Colonic mucosa (tissue), 4 donors: ENCODE results near the gene TMCC2. TPM values are rescaled to one million over a fixed set of nuclear protein-coding genes. Genes with fewer than 3 reads are reported as not detected.

ENCODE experiments used
- DNase-seq: peaks from one replicate; pipeline ENCODE4 v3.0.0-alpha.2; 2020
- H3K27ac ChIP-seq: fragments of 200-600 bp; one replicate; pipeline ENCODE4 v1.8.0; 2021
- H3K27me3 ChIP-seq: fragments of 200-600 bp; one replicate; pipeline ENCODE4 v1.8.0; 2021
- H3K36me3 ChIP-seq: fragments of 200-600 bp; one replicate; pipeline ENCODE4 v1.8.0; 2021
- H3K4me1 ChIP-seq: fragments of 200-600 bp; one replicate; pipeline ENCODE4 v1.8.0; 2021; ENCODE audit warnings: mild to moderate bottlenecking
- H3K4me3 ChIP-seq: fragments of 200-600 bp; one replicate; pipeline ENCODE4 v1.8.0; 2021
- H3K9ac ChIP-seq, 2 donors: one replicate each; pipeline ENCODE4 v1.7.0; 2013; ENCODE audit warnings: control low read depth in 2 of 2, low read depth in 2 of 2, low read length in 2 of 2
- H3K9me3 ChIP-seq: fragments of 200-600 bp; one replicate; pipeline ENCODE4 v1.8.0; 2021
- intact Hi-C: fragments of 100-400 bp; cut with DNase I; formaldehyde crosslinking; loops from one replicate; pipeline ENCODE4 v1.14.1; 2022
- total RNA-seq, 2 donors: library from RNA; stranded (reverse); fragmentation: NEBNext Ultra II Directional in 1 of 2; extraction: Animal tissue kit (Norgen Biotek cat#: 25700) in 1 of 2; gene quantifications; one replicate each; pipeline ENCODE4 v1.2.1, GENCODE V29; 2021
- TF ChIP-seq, protein P1 (sequence below): fragments of 200-600 bp; IDR thresholded peaks from one replicate; pipeline ENCODE4 v1.8.0; 2022; ENCODE audit warnings: antibody characterized with exemption, mild to moderate bottlenecking
- donor health status: healthy.
- donor health status: DM: no; HTN: no; CAD: no.
- donor health status: DM: no; HTN: no; CAD: no.

The TMCC2 gene
- total RNA-seq, 2 donors from 2014 or later = 0.25 to 0.88 TPM

DNA sequence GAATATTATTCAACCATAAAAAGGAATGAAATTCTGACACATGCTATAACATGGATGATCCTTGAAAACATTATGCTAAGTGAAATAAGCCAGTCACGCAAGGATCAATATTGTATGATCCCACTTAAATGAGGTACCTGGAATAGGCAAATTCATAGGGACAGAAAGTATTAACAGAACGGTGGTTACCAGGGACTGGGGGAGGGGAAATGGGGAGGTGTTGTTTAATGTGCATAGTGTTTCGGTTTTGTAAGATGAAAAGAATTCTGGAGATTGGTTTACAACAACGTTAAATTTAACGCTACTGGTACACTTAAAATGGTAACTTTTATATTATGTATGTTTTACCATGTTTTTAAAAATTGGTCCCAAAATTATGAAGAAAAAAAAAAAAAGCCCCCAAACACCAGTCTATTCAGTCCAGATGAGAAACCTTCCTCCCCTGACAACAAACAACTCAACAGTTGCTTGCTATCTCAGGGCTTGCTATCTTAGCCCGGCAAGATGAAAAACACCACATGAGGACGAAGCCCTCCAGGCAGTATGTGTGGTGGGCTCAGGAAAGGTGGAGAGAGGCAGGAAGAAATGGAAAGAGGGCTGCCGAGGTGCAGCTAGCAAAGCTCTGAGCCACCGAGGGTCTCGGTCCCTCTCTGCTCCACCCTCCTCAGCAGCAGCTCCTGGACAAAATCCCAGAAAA lies 85.3 kb downstream of the TMCC2 start:
- Histone ChIP-seq H3K9me3 (no peaks in the 10 kb centered on the region), H3K4me1 (peaks cover 54% of the 10 kb centered on the region), H3K27ac (peak overlapping the region; percentile 81), H3K4me3 (no peak overlapping the region), H3K36me3 (peaks cover 18% of the 10 kb centered on the region), H3K9ac (peak overlapping the region; percentile 52 to 70), H3K27me3 (no peaks in the 10 kb centered on the region)
- DNase-seq = no peak
- intact Hi-C loops = no loop called here
- TF ChIP-seq, protein P1, sequence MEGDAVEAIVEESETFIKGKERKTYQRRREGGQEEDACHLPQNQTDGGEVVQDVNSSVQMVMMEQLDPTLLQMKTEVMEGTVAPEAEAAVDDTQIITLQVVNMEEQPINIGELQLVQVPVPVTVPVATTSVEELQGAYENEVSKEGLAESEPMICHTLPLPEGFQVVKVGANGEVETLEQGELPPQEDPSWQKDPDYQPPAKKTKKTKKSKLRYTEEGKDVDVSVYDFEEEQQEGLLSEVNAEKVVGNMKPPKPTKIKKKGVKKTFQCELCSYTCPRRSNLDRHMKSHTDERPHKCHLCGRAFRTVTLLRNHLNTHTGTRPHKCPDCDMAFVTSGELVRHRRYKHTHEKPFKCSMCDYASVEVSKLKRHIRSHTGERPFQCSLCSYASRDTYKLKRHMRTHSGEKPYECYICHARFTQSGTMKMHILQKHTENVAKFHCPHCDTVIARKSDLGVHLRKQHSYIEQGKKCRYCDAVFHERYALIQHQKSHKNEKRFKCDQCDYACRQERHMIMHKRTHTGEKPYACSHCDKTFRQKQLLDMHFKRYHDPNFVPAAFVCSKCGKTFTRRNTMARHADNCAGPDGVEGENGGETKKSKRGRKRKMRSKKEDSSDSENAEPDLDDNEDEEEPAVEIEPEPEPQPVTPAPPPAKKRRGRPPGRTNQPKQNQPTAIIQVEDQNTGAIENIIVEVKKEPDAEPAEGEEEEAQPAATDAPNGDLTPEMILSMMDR = no peak

DNA sequence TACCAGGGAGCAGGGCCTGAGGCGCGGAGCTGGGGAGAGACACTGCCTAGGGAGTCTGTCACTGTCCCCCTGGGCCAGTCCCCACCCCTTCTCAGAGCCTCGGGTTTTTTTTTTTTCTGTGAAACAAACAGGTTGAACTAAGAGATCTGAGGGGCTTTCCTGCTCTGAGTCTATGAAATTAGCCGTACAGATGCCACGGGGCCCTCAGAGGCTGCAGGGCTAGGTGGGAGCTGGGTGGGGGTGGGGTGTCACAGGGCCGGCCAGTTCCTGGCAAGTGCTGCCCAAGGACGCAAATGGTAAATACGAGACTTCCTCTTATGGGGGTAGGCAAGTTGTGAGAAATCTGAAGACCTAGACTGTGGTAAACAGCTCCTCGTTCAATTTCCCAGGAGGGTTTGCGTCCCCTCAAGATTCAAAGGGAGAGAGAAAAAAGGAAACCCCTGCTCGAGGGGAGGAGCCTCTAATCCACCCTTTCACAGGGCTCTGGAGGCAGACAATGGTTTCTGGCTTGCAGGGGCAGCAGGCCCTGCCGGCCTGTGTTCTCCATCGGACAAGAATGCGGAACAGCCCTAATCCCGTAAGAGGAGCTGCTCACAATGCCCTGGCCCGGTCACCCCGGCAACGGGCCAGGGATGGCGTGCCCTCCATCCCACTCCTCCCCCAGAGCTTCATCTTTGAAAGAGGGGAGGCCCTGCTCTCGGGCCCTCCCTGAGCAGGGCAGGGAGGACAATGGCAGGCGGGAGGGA lies 86.0 kb downstream of the TMCC2 start:
- TF ChIP-seq, protein P1 = no peak
- intact Hi-C loops = no loop called here
- Histone ChIP-seq H3K36me3 (peaks cover 12% of the 10 kb centered on the region), H3K9me3 (no peaks in the 10 kb centered on the region), H3K27me3 (no peaks in the 10 kb centered on the region), H3K9ac (peak overlapping the region; percentile 57 to 70), H3K27ac (peak overlapping the region; percentile 81), H3K4me3 (no peak overlapping the region), H3K4me1 (peaks cover 55% of the 10 kb centered on the region)
- peak; percentile 57 for DNase-seq

DNA sequence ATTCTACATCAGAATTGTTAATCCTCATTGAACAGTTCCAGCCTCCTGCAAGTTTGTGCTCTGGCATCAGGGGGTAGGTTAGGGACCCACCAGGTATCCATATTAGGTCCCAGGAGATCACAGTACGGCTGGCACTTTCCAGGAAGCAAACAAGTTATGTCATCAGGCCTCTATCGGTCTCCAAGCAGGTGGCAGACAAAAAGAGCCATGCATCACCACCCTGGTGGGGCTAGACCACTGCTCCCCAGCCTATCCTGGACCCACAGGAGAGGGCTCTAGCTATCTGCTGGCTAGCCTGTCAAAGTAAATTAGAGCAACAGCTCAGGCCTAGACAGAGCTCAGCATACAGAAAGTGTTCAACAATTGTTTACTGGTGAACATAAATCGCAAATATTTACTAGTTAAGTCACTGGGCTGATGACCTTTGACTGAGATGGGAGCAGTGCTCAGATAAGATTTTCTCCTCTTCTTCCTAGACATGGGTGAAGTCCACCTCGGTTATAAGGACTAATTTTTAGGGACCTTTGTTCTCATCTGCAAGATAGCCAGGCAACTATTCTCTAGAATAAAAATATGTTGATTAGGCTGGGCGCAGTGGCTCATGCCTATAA lies 87.4 kb downstream of the TMCC2 start:
- TF ChIP-seq, protein P1 = no peak
- H3K27me3 ChIP-seq = no peaks in the 10 kb centered on the region

DNA sequence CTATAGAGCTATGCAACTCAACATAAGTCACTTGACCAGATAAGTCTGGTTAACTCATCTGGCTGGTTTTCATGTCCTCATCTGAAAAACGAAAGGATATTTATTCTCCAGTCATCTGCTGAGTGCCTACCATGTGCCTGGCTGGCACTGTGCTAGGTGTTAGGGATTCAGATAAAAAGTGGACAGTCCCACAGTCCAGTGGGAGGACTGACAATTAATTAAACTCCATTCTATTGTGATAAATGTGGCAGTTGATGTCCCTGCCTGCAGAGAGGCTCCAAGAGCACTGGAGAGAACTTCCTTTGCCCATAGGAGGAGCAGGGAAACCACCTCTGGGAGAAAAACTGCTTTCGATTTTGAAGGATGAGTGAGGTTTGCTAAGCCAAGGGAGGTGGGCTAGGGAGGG lies 88.4 kb downstream of the TMCC2 start:
- intact Hi-C loops = no loop called here
- TF ChIP-seq, protein P1 = no peak
- Histone ChIP-seq H3K9ac (peak overlapping the region in 1 of 2 donors; percentile 66), H3K27me3 (no peaks in the 10 kb centered on the region), H3K4me3 (no peak overlapping the region), H3K36me3 (peaks cover 3% of the 10 kb centered on the region), H3K9me3 (no peaks in the 10 kb centered on the region), H3K4me1 (peaks cover 55% of the 10 kb centered on the region), H3K27ac (peak overlapping the region; percentile 91)
- no peak for DNase-seq

More for the DNA sequence above, 87.4 kb downstream of the TMCC2 start:
- Histone ChIP-seq H3K27ac (peak overlapping the region; percentile 91), H3K4me3 (no peak overlapping the region), H3K9ac (peak overlapping the region in 1 of 2 donors; percentile 70), H3K4me1 (peaks cover 55% of the 10 kb centered on the region), H3K36me3 (peaks cover 9% of the 10 kb centered on the region), H3K9me3 (no peaks in the 10 kb centered on the region)
- DNase-seq = no peak
- intact Hi-C loops = no loop called here

DNA sequence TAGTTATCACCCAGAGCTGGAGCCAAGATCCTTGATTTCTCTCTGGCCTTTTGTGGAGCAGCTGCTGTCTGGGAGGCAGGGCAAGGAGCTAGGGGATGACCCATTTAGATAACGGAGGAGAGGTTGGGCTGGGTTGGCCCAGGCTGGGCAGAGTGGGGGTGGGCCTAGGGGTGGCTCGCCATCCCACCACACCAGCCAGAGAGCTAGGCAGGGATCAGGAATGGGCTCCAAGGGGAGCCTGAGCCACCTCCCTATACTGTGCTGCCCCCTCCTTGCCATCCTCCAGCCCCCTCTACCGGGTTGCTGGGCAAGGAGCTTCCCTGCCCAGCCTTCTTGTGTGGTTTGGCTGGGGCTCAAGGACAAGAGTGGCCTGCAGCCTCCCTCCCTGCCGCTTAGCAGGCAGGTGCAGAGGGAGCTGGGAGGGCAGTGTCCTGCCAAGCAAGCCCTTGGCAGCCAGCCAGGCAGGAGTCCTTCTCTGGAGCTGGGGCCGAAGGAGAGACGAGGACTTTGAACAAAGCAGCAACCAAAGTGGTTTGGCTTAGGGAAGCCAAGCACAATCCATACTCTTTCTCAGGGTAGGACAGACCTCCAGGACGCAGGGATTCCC lies 89.7 kb downstream of the TMCC2 start:
- peak overlapping the region in 1 of 2 donors; percentile 66 for H3K9ac ChIP-seq
- peak overlapping the region; percentile 87 for H3K4me3 ChIP-seq
- peak overlapping the region; percentile 91 for H3K27ac ChIP-seq
- TF ChIP-seq, protein P1 = no peak
- no peaks in the 10 kb centered on the region for H3K9me3 ChIP-seq
- intact Hi-C loops = no loop called here
- no peaks in the 10 kb centered on the region for H3K27me3 ChIP-seq
- peaks cover 55% of the 10 kb centered on the region for H3K4me1 ChIP-seq
- no peaks in the 10 kb centered on the region for H3K36me3 ChIP-seq
- DNase-seq = peak; percentile 96
